SU-DHL-6 (cell line): ENCODE results near the gene PRDM16.

Source experiments
- CTCF ChIP-seq: fragments of 200-600 bp; sonication (generic); IDR thresholded peaks from one replicate; pipeline ENCODE4 v1.5.1; 2017; ENCODE audit warnings: antibody characterized with exemption, mild to moderate bottlenecking, low read length, moderate library complexity; ENCODE audit not compliant: insufficient read depth, poor library complexity, severe bottlenecking
- EZH2phosphoT487 ChIP-seq: fragments of 200-600 bp; sonication (generic), shearing (Covaris generic); conservative IDR thresholded peaks from 2 replicates; pipeline ENCODE4 v1.6.1; 2018; ENCODE audit warnings: mild to moderate bottlenecking, antibody characterized with exemption, low read length, moderate library complexity, mixed read lengths

- no peak for TF ChIP-seq CTCF
- TF ChIP-seq EZH2phosphoT487 = no peak
These were observed 47.1 kb upstream of the PRDM16 start for GRCh38 chr1:3021801-3022401.
